GM19025 (cell line): Measurements from ENCODE around the gene METTL6.
"Not testable (repeated sequence)": the region's sequence is repeated elsewhere in the genome, so short reads cannot be mapped to it uniquely, and the experiment has no call there.

Source experiments
- ATAC-seq: cut with Tn5 transposase; IDR thresholded peaks from one replicate; pipeline ENCODE4 v1.9.1; 2021; ENCODE audit warnings: mild to moderate bottlenecking, low read depth, moderate library complexity; ENCODE audit not compliant: unreplicated experiment

Gene METTL6

DNA sequence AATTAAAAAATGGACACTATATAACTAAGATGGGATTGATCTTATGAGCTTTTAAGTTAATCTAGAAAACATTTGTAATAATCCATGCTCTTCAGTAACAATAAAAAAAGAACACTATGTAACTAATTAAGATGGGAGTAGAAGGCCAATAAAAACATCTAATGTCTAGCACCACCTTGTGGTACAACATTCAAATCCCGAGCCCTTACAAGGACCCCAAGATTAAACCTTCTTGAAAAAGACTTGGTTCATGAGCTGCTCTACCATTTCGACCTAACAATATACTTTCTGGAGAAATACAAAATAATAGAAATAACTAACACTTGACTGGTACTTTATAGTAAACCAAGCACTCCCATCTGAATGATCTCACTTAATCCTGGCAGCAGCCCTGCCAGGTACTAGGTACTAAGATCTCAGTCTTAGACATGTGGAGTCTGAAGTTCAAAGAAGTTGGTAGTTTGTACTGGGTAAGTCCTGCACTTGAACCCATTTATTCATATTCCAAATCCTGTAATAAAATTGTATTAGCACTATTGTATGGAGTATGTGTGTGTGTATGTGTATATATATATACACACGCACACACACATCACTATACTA lies 21.8 kb downstream of the METTL6 start:
- ATAC-seq: no peak

DNA sequence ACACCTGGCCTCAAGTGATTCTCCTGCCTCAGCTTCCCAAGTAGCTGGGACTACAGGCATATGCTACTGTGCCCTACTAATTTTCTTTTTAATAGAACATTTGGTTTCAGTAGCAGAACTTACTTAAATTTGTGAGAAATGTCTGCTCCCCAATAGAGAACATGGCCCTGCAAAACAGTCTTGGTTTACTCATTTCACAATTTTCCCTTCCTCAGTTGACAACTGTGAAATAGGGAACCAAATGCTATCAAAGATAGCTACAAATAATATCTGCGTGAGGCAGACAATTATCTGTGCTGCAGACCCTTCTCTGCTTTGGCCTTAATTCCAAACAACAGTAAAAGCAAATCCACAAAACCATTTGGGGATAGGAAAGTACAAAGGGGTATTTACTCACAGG lies 22.6 kb downstream of the METTL6 start:
- no peak for ATAC-seq

DNA sequence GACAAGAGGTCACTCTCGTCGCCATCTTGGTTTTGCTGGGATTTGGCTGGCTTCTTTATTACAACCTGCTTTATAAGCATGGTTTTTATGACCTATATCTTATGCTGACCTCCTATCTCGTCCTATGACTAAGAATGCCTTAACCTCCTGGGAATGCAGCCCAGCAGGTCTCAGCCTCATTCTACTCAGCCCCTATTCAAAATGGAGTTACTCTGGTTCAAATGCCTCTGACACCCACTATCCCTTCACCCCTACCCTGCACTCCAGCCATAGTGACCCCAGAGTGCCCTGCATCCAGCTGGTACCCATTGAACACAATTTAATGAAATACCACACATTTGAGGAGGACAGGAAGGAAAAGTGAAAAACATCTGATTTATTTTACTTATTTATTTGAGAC lies 23.4 kb downstream of the METTL6 start:
- no peak for ATAC-seq

DNA sequence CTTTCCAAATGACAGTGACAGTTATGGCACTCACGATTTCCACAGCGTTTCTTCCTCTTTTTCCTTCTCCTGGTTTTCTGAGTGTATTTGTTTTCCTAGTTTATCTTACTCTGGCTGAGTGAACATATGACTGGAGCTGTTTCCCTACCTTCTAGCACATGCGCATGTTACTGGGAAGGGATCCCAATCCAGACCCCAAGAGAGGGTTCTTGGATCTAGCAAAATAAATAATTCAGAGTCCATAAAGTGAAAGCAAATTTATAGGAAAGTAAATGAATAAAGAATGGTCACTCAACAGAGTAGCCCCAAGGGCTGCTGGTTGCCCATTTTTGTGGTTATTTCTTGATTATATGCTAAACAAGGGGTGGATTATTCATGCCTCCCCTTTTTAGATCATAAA lies 23.8 kb downstream of the METTL6 start:
- ATAC-seq: no peak

DNA sequence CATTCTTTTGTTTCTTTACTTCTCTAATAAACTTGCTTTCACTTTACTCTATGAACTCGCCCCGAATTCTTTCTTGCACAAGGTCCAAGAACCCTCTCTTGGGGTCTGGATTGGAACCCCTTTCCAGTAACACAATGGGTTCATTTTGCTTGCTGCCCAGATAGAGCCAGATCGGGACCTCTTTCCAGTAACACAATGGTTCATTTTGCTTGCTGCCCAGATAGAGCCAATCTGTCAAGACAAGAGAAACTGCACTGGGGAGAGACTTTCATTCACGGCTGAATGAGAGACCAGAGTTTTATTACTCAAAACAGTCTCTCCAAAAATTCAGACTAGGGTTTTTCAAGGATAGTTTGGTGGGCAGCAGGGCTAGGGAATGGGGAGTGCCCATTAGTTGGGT lies 25.4 kb downstream of the METTL6 start:
- no peak for ATAC-seq

DNA sequence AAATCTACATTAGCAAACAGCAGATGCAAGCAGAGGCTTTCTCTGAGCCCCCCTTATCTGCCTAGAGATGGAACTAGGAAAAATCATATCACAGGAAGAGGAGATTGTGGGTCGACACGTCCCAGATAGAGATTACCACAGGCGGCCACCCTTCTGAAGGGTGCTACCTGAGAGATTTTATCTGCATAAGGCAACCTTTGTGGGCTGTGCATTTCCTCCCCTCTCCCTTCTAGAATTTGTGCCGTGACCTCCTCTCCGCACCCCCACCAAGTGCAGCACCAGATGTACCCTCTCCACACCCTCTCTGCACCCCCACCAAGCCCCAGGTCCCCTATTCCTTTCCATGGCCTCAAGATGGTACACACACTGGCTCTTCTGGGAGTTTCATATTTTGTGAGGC lies 27.4 kb downstream of the METTL6 start:
- ATAC-seq: no peak

DNA sequence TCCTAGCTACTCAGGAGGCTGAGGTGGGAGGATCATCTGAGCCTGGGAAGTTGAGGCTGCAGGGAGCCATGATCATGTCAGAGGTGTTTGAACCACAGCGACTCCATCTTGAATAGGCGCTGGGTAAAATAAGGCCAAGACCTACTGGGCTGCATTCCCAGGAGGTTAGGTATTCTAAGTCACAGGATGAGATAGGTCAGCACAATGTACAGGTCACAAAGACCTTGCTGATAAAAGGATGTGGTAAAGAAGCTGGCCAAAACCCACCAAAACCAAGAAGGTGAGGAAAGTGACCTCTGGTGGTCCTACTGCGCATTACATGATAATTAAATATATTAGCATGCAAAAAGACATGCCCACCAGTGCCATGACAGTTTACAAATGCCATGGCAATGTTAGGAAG lies 28.6 kb downstream of the METTL6 start:
- not testable (repeated sequence) for ATAC-seq

DNA sequence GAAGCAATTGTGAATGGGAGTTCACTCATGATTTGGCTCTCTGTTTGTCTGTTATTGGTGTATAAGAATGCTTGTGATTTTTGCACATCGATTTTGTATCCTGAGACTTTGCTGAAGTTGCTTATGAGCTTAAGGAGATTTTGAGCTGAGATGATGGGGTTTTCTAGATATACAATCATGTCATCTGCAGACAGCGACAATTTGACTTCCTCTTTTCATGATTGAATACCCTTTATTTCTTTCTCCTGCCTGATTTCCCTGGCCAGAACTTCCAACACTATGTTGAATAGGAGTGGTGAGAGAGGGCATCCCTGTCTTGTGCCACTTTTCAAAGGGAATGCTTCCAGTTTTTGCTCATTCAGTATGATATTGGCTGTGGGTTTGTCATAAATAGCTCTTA lies 34.1 kb downstream of the METTL6 start:
- ATAC-seq: not testable (repeated sequence)

DNA sequence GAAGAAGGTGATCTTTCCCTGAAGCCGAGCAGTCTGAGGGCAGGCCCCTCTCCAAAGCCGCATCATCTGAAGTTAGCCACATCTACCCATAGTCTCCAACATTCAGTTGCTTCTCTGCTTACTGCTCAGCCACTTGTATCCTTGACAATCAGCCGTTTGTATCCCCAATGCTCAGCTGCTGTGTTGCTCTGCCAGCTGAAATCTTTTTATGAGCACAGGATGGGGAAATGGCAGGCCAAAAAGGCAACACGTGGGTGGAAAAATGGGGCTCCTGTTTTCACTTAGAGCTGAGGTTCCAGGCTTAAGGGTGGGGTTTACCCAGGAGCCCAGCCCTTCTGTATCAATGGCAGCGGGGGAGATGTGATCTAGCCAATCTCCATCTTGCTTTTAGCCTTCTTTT lies 36.3 kb downstream of the METTL6 start:
- ATAC-seq: no peak

DNA sequence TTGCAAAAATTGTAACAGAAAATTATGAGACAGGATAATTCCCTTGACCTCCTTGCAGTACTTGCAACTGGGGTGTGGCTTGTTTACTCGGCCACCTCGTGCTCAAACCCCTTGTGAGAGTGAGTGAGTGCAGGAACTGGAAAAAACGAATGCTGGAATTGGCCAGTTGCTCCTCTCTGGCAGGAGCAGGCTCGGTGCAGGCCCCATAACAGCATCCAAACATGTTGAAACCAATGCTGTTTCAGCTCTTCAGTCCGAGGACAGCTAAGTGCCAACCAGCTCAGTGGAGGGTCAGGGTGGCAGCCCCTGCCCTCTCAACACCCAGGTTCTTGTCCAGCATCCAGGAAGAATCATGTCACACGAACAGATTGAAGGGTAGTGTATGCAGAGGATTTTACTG lies 36.9 kb downstream of the METTL6 start:
- no peak for ATAC-seq

DNA sequence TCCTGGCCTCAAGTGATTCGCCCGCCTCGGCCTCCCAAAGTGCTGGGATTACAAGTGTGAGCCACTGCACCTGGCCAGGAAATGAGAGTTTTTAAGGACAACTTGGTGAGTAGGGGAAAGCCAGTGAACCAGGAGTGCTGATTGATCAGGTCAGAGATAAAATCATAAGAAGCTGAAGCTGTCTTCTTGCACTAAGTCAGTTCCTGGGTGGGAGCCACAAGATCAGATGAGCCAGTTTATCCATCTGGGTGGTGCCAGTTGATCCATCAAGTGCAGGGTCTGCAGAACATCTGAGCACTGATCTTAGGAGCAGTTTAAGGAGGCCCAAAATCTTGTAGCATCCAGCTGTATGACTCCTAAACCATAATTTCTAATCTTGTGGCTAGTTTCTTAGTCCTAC lies 39.0 kb downstream of the METTL6 start:
- not testable (repeated sequence) for ATAC-seq

DNA sequence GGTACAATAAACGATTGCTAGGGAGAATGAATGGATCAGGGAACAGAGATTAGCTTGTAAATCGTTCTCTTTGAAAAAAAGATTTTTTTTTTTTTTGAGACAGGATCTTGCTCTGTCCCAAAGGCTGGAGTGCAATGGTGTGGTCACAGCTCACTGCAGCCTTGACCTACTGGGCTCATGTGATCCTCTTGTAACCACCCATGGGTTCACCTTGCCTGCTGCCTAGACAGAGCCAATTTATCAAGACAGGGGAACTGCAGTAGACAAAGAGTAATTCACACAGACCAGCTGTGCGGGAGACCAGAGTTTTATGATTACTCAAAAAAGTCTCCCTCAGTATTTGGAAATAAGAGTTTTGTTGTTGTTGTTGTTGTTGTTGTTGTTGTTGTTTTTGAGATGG lies 39.6 kb downstream of the METTL6 start:
- no peak for ATAC-seq

DNA sequence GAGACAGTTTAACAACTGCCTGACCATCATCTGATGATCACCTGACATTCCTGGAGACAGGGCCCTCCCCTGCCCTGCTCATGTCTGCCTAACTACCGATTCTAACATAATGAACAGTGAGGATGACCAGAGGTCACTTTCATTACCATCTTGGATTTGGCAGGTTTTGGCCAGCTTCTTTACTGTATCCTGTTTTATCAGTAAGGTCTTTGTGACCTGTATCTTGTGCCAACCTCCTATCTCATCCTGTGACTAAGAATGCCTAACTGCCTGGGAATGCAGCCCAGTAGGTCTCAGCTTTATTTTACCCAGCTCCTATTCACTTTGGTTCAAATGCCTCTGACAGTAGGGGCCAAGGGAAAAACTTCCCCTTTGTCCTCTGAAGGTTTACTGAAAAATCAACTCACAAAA lies 40.2 kb downstream of the METTL6 start:
- ATAC-seq: no peak

DNA sequence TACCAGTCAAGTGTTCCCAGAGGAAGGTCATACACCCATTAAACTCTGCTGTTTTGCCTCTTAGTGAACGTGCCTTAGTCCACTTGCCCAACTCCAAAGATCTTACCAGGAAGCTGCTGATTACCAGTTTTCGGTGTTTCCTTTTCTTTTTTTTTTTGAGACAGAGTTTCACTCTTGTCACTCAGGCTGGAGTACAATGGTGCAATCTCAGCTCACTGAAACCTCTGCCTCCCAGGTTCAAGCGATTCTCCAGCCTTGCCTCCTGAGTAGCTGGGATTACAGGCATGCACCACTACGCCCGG lies 40.7 kb downstream of the METTL6 start:
- ATAC-seq: not testable (repeated sequence)

DNA sequence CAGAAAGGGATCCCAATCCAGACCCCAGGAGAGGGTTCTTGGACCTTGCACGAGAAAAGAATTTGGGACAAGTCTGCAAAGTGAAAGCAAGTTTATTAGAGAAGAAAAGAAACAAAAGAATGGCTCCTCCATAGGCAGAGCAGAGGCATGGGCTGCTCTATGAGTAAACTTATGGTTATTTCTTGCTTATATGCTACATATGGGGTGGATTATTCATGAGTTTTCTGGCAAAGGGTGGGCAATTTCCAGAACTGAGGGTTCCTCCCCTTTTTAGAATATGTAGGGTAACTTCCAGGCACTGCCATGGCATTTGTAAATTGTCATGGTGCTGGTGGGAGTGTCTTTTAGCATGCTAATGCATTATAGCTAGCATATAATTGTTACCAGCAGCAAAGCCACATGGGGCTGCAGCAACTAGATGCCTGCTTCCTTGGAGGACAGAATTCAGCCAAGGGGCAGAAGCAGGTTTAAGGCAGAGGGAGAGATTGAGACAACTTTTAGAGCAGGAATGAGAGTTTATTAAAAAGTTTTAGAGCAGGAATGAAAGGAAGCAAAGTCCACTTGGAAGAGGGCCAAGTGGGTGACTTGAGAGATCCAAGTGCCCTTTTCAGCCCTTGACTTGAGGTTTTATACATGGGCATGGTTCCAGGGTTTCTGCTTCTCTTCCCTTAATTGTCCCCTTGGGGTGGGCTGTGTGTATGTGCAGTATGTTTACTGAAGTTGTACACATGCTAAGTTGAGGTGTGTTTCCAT lies 41.3 kb downstream of the METTL6 start:
- ATAC-seq: no peak

DNA sequence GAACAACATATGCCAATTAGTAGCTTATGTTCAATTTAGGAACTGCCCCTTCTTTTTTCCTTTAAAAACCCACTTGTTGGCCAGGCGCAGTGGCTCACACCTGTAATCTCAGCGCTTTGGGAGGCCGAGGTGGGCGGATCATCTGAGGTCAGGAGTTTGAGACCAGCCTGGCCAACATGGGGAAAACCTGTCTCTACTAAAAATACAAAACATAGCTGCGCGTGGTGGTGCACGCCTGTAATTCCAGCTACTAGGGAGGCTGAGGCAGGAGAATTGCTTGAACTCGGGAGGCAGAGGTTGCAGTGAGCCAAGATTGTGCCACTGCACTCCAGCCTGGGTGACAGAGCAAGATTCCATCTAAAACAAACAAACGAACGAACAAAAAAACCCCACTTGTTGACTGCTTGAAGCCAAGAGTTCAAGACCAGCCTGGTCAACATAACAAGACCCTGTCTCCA lies 42.1 kb downstream of the METTL6 start:
- ATAC-seq: peak; percentile 7

DNA sequence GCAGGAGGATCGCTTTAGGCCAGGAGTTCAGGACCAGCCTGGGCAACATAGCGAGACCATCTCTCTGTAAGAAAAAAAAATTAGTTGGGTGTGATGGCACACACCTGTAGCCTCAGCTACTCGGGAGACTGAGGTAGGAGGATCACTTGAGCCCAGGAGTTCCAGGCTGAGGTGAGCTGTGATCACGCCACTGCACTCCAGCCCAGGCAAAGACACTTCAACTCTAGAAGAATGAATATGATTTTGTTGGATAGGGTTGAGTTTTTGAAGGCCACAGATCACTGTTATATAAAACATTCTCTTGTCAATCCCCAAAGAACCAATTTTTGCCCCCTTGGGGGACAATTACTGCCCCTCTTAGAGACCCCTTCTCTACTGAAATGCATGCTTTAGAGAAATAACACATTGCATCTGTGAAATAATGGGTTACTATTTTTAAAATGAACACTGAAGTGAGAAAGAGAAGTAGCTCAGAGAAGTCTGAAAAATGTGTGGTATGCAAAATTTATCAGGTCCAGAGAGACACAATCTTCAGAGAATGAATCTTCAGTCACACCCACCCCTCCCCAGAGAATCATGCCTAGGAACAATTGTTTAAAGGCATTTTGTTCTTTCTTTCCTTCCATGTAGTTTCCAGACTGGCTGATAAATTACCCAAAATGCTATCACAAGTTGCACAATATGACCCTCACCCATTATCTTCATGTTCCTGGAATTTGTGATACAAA lies 42.7 kb downstream of the METTL6 start:
- peak; percentile 85 for ATAC-seq

DNA sequence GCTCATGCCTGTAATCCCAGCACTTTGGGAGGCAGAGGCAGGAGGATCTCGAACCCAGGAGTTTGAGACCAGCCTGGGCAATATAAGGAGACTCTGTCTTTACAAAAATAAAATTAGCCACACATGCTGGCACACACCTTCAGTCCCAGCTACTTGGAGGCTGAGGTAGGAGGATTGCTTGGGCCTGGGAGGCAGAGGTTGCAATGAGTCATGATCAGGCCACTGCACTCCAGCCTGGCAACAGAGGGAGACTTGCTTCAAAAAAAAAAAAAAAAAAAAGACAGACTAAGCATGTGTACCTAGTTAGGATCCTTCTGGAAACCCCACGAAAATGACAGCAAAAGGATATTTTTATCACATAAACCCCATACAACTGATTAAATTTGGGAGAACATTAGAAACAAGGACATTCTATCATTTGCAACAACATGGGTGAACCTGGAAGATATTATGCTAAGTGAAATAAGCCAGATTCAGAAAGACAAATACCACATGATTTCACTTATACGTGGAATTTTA lies 44.9 kb downstream of the METTL6 start:
- no peak for ATAC-seq

DNA sequence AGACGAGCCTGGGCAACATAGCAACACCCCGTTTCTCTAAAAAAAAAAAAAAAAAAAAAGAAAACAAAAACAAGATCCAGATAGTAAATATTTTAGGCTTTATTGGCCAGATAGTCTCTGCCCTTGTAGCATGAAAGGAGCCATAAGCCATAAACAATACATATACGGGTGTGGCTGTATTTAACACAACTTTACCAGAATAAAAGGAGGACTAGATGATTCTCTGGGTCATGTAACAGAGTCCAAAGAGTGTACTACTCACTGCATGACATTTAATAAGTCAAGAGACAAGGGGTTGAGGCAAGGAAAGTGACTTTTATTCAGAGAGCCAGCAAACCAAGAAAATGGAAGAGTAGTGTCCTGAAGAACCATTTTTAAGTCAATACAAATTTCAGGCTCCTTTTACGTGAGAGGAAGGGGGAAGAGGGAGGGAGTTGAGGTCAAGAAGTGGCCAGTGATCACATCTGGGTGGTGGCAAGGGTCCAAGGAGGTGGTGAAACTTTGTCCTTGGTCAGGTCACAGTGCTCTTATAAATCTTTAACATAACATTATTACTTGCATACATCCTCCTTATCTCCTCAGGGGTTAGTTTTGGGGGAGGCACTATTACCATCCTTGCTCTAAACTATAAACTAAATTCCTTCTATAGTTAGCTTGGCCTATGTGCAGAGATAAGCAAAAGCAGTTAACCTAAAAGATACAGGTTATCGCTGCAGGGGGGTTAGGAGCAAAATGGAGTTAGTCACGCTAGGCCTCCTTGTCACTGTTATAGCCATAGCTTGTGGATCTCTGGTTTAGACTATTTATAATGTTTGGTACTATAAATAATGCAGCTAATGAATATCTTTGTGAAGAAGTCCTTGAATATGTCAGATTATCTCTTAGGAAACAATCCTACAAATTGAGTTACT lies 46.1 kb downstream of the METTL6 start:
- ATAC-seq: no peak

DNA sequence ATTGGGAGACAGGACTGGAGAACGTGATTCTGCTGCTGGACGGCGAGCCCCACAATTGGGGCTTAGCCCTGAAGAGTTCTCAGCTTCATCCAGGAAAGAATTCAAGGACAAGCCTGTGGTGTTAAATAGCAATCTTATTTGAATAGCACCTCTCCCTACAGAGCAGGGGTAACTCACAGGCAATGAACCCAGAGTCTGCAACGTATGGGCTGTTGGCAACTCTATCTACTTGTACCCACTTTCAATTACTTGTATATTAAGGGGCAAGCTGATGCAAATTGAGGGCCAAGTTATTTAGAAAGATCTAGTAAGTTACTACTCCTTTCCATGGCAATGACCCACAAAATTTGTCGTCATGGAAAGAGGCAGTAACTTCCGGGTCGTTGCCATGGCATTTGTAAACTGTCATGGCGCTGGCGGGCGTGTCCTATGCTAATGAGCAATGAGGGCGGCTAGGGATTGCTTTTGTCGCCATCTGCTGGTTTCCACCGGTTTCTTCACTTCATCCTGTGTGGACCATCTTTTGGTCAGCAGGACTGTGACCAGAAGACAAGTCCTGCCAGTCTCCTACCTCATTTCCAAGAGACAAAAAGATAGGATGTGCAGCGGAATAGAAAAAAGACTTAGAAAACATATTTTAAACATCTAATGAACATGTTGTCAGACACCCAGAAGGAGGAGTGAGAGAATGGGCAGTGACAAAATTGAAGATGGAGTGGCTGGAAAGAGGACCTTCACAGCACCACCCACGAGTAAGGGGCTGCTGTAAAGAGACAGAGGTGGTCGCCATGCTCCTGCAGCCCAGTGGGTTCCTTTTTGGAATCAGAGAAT lies 49.2 kb downstream of the METTL6 start:
- peak; percentile 90 for ATAC-seq
